GM23338 (cell line): Measurements from ENCODE around the gene MOK. TPM values are rescaled to one million over a fixed set of nuclear protein-coding genes. Genes with fewer than 3 reads are reported as not detected.

ENCODE experiments used
- ATAC-seq: fragments of 200-7000 bp; cut with Tn5 transposase; 3 replicates; pipeline ENCODE4 v1.9.1; 2020
- DNase-seq: peaks from one replicate; pipeline ENCODE4 v3.0.0-alpha.2; 2015; ENCODE audit warnings: low spot score
- H2AFZ ChIP-seq: fragments of 200-600 bp; sonication (generic); 2 replicates; pipeline ENCODE4 v1.8.0; 2016; ENCODE audit warnings: antibody characterized with exemption, mild to moderate bottlenecking, moderate library complexity
- H3F3A ChIP-seq: fragments of 200-600 bp; sonication (generic); replicated peaks from 2 replicates; pipeline ENCODE4 v1.8.0; 2017; ENCODE audit warnings: antibody characterized with exemption, mixed run types, low read depth
- H3K27ac ChIP-seq: fragments of 200-600 bp; sonication (generic); 2 replicates; pipeline ENCODE4 v1.6.1; 2016; ENCODE audit warnings: low read depth
- H3K27me3 ChIP-seq: fragments of 200-600 bp; sonication (generic); 2 replicates; pipeline ENCODE4 v1.8.0; 2016; ENCODE audit warnings: mild to moderate bottlenecking, mixed run types, moderate library complexity; ENCODE audit not compliant: insufficient read depth
- H3K36me3 ChIP-seq: fragments of 200-600 bp; sonication (generic); 2 replicates; pipeline ENCODE4 v1.8.0; 2016; ENCODE audit warnings: mild to moderate bottlenecking; ENCODE audit not compliant: insufficient read depth
- H3K4me1 ChIP-seq: fragments of 200-600 bp; sonication (generic); 2 replicates; pipeline ENCODE4 v1.8.0; 2016; ENCODE audit warnings: mild to moderate bottlenecking, moderate library complexity; ENCODE audit not compliant: insufficient read depth
- H3K4me2 ChIP-seq: fragments of 200-600 bp; sonication (generic); 2 replicates; pipeline ENCODE4 v1.7.1; 2017; ENCODE audit warnings: mixed run types
- H3K4me3 ChIP-seq: fragments of 200-600 bp; sonication (generic); 2 replicates; pipeline ENCODE4 v1.6.1; 2016; ENCODE audit warnings: mixed run types
- H3K79me2 ChIP-seq: fragments of 200-600 bp; sonication (generic); replicated peaks from 2 replicates; pipeline ENCODE4 v1.8.0; 2017; ENCODE audit warnings: mild to moderate bottlenecking; ENCODE audit not compliant: insufficient read depth
- H3K9me2 ChIP-seq: fragments of 200-600 bp; sonication (generic); 2 replicates; pipeline ENCODE4 v1.8.0; 2017; ENCODE audit not compliant: insufficient read depth
- H4K20me1 ChIP-seq: fragments of 200-600 bp; sonication (generic); replicated peaks from 2 replicates; pipeline ENCODE4 v1.8.0; 2017; ENCODE audit warnings: mild to moderate bottlenecking; ENCODE audit not compliant: insufficient read depth
- H3K27ac Mint-ChIP-seq: 2 replicates; pipeline ENCODE4 v1.8.0; 2020; ENCODE audit warnings: inconsistent platforms, mild to moderate bottlenecking, moderate library complexity, mixed read lengths
- H3K27me3 Mint-ChIP-seq: 3 replicates; pipeline ENCODE4 v1.8.0; 2022; ENCODE audit warnings: low read depth, mild to moderate bottlenecking, moderate library complexity, mixed read lengths, inconsistent platforms; ENCODE audit not compliant: insufficient read depth, poor library complexity
- H3K36me3 Mint-ChIP-seq: 3 replicates; pipeline ENCODE4 v1.8.0; 2021; ENCODE audit warnings: low read depth, mild to moderate bottlenecking, inconsistent platforms, moderate library complexity, mixed read lengths
- H3K4me1 Mint-ChIP-seq: 3 replicates; pipeline ENCODE4 v1.8.0; 2020; ENCODE audit warnings: mild to moderate bottlenecking, inconsistent platforms, mixed read lengths
- H3K4me3 Mint-ChIP-seq: 3 replicates; pipeline ENCODE4 v1.8.0; 2021; ENCODE audit warnings: moderate library complexity, mild to moderate bottlenecking, inconsistent platforms, mixed read lengths
- H3K9me3 Mint-ChIP-seq: 3 replicates; pipeline ENCODE4 v1.8.0; 2020; ENCODE audit warnings: moderate library complexity, mild to moderate bottlenecking, inconsistent platforms, mixed read lengths
- CTCF ChIP-seq, 2 experiments: fragments of 200-600 bp in 1 of 2; sonication (generic) in 1 of 2; conservative IDR thresholded peaks; 2 replicates each; pipeline versions ENCODE4 v1.5.1 to v1.6.1; 2016 to 2017; ENCODE audit warnings: antibody characterized with exemption in 2 of 2, low read depth in 2 of 2, mild to moderate bottlenecking in 2 of 2, moderate library complexity in 1 of 2
- ZNF114 ChIP-seq: fragments of 250-450 bp; sonication (Bioruptor Pico); IDR thresholded peaks from 2 replicates; pipeline ENCODE4 v1.5.0; 2020; ENCODE audit warnings: mild to moderate bottlenecking, moderate library complexity
- ZNF331 ChIP-seq: fragments of 250-450 bp; sonication (Bioruptor Pico); IDR thresholded peaks from 2 replicates; pipeline ENCODE4 v1.5.0; 2020; ENCODE audit warnings: low read depth, mild to moderate bottlenecking, moderate library complexity
- polyA plus RNA-seq: library from polyadenylated mRNA; unstranded; fragments of >200 nt; fragmentation: Nextera tagmentation; extraction: Ambion mirVana; gene quantifications from 2 replicates; pipeline ENCODE4 v1.2.1, GENCODE V29; 2016
- total RNA-seq: library from RNA; depleted of rRNA; stranded (reverse); fragments of >200 nt; shearing (Covaris generic); gene quantifications from 2 replicates; pipeline ENCODE4 v1.2.3, GENCODE V29; 2014

Gene MOK
- total and polyA plus RNA-seq, 2 experiments from 2014 or later, result 3.1 TPM

- H3K4me3 Mint-ChIP-seq, result no peak overlapping the region
- no peak overlapping the region for H3K4me3 ChIP-seq
- no peaks in the 10 kb centered on the region for H3K9me2 ChIP-seq
- no peak overlapping the region for H3K4me2 ChIP-seq
- H2AFZ ChIP-seq, result no peak overlapping the region
- H3K36me3 ChIP-seq, result no peaks in the 10 kb centered on the region
- H3K4me1 ChIP-seq, result no peaks in the 10 kb centered on the region
- DNase-seq (no peak), ATAC-seq (no peak)
- H3K9me3 Mint-ChIP-seq, result no peaks in the 10 kb centered on the region
- H3K79me2 ChIP-seq, result no peaks in the 10 kb centered on the region
- no peaks in the 10 kb centered on the region for H3K27me3 ChIP-seq
- TF ChIP-seq ZNF114 (CRISPR knock-in tag) (no peak), ZNF331 (CRISPR knock-in tag) (no peak), CTCF (conservative IDR thresholded peaks at IDR 0.05; ENCODE audit: low read depth in 2 of 2) (no peak)
- peaks cover 6% of the 10 kb centered on the region; the same call in 2 of the 3 replicates for H3K4me1 Mint-ChIP-seq
- 0 out of 2 replicates have a peak, but pooled peaks cover 9% of the 10 kb centered on the region for H3F3A ChIP-seq
- H3K27ac ChIP-seq, result no peak overlapping the region
- peaks cover 4% of the 10 kb centered on the region; the same call in 2 of the 3 replicates for H3K36me3 Mint-ChIP-seq
- peaks cover 3% of the 10 kb centered on the region for H3K27me3 Mint-ChIP-seq
- no peak overlapping the region for H3K27ac Mint-ChIP-seq
- H4K20me1 ChIP-seq, result no peaks in the 10 kb centered on the region
These were observed 20.9 kb upstream of the MOK start for GRCh38 chr14:102325791-102326345.

GRCh38 chr14:102323102-102323501 lies 18.1 kb upstream of the MOK start:
- no peaks in the 10 kb centered on the region for H3K27me3 ChIP-seq
- TF ChIP-seq ZNF114 (CRISPR knock-in tag) (no peak), CTCF (conservative IDR thresholded peaks at IDR 0.05; ENCODE audit: low read depth in 2 of 2) (peak; percentile 55 to 63)
- H3K4me2 ChIP-seq, result no peak overlapping the region
- no peak overlapping the region for H2AFZ ChIP-seq
- Mint-ChIP-seq H3K27me3 (peaks cover 7% of the 10 kb centered on the region), H3K36me3 (peaks cover 4% of the 10 kb centered on the region; the same call in 2 of the 3 replicates), H3K4me1 (peaks cover 17% of the 10 kb centered on the region), H3K27ac (no peak overlapping the region), H3K4me3 (no peak overlapping the region), H3K9me3 (no peaks in the 10 kb centered on the region)
- H3K4me3 ChIP-seq, result no peak overlapping the region
- peak; percentile 74 for DNase-seq
- 0 out of 2 replicates have a peak, but pooled peaks cover 13% of the 10 kb centered on the region for H3F3A ChIP-seq
- peaks cover 15% of the 10 kb centered on the region for H3K4me1 ChIP-seq
- H3K27ac ChIP-seq, result no peak overlapping the region
- no peaks in the 10 kb centered on the region for H4K20me1 ChIP-seq
- H3K36me3 ChIP-seq, result no peaks in the 10 kb centered on the region
- no peaks in the 10 kb centered on the region for H3K79me2 ChIP-seq
- ATAC-seq, result peak; percentile 21
- no peaks in the 10 kb centered on the region for H3K9me2 ChIP-seq
